AG09319 (cell line): ENCODE data around the gene CYB5RL.
"Not testable (repeated sequence)": the region's sequence is repeated elsewhere in the genome, so short reads cannot be mapped to it uniquely, and the experiment has no call there.

Experiments
- DNase-seq: peaks from one replicate; pipeline ENCODE4 v3.0.0-alpha.2; 2010; ENCODE audit warnings: low read depth; ENCODE audit errors: extremely low read depth
- TF ChIP-seq, protein P1 (sequence below): IDR thresholded peaks from 2 replicates; pipeline ENCODE4 v1.5.1; 2011; ENCODE audit warnings: low read depth, mild to moderate bottlenecking, inconsistent platforms, low read length, moderate library complexity

Gene CYB5RL

DNA sequence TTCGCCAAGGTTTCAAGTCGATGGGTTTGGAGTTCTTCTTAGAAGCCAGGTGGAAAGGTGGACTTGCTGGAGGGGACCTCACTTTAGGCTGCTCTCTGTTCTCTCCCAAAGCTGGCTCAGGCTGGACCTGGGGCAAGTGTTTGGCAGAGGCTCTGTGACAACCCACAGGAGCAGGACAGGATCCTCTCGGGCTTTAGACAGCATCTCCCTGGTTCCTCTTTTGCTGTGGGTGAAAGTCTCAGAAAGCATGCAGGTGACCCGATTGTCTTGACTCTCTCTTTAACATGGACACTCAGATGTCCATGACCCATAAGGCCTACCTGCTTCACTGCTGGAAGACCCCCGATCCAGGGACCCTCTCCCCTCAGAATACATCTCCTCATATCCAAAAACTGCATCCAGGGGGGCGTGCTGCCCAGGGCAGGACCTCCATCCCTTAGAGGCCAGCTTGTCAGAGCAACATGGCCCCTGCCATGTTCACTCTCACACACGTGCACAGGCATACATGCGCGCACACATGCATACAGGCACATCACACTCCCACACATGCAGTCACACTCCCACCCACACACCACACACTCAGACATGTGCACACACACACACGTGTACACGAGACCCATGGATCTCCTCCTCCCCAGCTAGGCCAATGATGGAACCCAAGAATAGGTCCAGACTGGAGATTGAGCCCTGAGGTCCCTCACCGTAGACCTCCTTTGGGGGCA is 21.4 kb upstream of the CYB5RL start:
- DNase-seq = no peak
- TF ChIP-seq, protein P1, sequence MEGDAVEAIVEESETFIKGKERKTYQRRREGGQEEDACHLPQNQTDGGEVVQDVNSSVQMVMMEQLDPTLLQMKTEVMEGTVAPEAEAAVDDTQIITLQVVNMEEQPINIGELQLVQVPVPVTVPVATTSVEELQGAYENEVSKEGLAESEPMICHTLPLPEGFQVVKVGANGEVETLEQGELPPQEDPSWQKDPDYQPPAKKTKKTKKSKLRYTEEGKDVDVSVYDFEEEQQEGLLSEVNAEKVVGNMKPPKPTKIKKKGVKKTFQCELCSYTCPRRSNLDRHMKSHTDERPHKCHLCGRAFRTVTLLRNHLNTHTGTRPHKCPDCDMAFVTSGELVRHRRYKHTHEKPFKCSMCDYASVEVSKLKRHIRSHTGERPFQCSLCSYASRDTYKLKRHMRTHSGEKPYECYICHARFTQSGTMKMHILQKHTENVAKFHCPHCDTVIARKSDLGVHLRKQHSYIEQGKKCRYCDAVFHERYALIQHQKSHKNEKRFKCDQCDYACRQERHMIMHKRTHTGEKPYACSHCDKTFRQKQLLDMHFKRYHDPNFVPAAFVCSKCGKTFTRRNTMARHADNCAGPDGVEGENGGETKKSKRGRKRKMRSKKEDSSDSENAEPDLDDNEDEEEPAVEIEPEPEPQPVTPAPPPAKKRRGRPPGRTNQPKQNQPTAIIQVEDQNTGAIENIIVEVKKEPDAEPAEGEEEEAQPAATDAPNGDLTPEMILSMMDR = no peak

DNA sequence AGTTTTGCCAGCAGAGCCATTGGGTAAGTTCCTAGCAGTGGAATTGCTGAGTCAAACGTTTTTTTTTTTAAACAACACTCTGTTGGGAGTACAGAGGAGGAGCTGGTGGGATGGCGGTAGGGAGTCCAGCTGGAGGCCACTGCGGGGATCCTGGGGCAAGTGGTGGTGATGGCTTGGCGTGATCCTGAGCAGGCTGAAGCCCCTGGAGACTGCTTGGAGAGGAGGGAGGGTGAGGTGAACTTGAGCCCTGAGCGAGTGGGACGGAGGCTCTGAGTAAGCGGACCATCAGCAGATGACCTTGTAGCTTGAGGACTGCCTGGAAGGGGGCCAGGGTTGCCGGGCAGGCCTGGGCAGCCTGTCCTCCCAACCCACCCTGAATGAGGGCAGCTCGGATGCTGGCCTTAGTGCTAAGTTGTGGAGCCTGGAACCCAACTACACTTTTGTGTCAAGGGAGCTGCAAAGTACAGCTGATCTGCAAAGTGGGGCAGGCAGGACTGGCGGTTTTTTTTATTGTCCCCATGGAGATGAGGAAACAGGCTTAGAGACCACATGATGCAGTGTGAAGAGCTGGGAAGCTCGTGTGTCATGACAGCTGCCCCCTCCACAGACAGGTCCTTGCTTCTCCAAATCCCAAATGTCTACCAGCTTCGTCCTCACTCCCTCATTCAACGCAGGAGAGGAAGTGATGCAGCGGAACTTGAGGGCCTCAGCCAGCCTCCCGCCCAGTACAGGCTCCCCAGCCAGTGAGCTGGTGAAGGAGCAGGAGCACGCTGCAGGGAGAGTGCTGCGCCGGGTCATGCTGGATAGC is 20.4 kb upstream of the CYB5RL start:
- DNase-seq = peak; percentile 62
- TF ChIP-seq, protein P1 = no peak

DNA sequence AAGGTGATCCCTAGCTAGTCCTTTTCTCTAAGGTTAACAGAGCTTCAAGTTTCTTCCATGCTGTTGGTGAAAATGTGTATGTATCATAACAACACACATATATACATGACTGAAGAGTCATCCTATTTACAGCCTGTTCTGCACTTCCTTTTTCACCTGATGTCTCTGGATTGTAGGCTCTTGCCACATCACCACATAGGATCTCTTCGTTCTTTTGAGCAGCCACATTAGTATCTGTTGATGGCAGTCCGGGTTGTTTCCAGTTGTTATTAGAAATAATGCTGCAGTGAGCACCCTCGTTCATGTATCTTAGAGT is 19.8 kb upstream of the CYB5RL start:
- no peak for DNase-seq
- TF ChIP-seq, protein P1 = no peak

DNA sequence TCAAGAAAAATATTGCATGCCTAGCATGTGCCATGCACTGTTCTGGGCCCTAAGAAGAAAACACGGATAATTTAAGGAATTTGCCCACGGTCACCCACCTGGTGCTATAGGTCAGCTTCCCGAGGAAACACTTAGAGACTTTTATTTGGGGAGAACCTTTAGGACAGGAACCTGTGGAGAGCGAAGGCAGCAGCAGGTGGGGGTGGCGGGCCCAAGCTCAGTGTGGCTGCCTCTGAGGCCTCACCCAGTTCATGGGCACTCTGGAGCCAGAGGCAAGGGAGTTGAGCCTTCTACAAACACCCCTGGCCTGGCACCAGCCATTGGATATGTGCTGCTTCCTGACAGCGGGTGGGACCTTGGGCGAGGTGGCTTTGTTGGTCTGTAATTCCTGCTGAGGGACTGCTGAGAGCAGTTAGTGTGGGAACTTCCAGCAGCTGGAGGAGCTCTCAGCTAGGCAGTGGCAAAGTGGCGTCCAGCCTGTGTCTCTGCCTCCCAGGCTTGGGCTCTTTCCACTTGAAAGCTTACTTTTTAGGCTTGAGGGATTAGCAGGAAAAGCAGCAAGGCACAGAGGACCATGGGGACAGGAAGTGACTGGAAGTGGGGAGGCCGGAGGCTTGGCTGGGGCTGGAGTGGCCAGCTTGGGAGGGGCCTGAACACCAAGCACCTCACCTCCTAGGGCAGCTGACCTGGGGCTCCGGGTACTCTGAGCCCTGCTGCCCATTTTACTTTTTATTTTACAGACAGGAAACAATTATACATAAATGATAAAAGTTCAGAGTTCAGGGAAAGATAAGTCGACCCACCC is 19.3 kb upstream of the CYB5RL start:
- TF ChIP-seq, protein P1 = peak; percentile 4
- DNase-seq = no peak

DNA sequence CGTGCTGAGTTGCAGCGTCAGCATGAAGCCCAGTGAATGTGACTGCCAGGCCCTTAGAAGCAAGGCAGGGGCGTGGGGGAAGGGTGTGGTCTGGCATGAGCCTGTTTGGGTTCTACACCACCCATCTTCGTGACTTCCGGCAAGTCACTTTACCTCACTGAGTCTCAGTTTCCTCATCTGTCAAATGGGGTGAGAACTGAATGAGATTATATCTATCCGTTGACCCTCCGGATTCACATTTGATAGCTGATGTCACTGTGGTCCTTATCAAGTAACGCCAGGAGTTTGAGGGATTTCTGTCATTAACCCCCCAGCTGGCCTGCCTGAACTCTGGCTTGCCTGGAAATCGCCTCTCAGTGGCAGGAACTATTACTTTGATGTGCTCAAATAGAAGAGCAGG is 15.7 kb upstream of the CYB5RL start:
- no peak for DNase-seq
- TF ChIP-seq, protein P1 = no peak

DNA sequence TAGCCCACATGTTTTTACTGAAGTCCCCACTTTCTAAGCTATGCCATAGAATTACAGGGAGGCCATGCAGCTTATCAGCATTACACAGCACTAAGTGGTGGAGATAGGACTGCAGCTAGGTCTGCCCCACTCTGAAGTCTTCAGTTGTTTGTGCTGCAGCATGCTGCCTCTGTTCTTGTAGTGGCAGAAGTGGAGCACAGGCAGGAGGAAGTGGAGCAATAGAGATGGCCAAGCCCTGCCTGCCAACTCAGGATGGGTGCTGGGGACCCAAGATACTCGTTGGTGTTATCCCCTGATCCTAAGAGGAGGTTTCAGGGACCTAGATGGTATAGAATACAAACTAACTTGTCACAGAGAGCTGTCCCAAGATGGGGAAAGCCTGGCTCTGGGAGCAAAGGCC is 13.0 kb upstream of the CYB5RL start:
- TF ChIP-seq, protein P1 = no peak
- no peak for DNase-seq

DNA sequence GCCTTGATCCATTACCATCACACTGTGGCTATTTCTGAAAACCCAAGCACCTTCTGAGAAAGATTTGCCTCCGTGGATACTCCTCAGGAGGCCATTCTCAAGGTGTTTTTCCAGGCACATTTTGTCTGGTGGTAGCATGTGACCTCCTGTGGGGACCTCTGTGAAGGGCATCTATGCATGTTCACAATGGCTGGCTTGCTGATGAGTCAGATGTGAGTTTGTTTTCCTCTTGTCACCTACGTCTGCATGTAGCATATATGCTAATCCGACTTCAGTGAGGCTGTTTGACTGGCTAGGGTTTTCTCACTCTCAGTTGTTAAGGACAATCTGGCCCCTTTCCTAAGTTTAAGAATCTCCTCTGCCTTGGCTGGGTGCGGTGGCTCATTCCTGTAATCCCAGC is 8.1 kb upstream of the CYB5RL start:
- not testable (repeated sequence) for DNase-seq
